ENCODE measurements around the gene SMG6. TPM values are rescaled to one million over a fixed set of nuclear protein-coding genes. Genes with fewer than 3 reads are reported as not detected.
A peak's percentile ranks its signal among the peaks of the same experiment; 100 is the strongest.
"Not testable (repeated sequence)": the region's sequence is repeated elsewhere in the genome, so short reads cannot be mapped to it uniquely, and the experiment has no call there.

SMG6 gene
- total RNA-seq, 8 experiments from 2014 or later = 18.5 to 54.9 (median 30.6) TPM

DNA sequence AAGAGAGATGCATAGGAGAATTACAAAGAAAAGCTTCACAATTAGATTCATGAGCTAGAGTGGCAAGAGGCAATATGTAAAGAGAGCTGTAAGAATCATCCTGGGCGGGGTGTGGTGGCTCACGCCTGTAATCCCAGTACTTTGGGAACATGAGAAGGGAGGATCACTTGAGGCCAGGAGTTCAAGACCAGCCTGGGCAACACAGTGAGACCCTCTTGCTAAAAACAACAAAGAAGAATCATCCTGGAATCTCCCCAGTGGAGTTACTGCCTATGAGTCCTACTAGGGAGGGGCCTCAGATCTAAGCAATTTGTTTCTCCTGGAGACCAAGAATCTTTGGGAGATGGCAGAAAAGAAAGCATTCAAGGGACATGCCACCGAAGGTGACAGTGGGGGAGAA lies 129.6 kb downstream of the SMG6 start:
- in situ Hi-C loops (cut with MboI; ENCODE audit: low pct_unique_long_range_greater_than_20kb in 2 of 9, low sequenced_read_pairs in 9 of 9, unreplicated experiment in 9 of 9) = no loop called here
- WGBS, 10 experiments = 0 to 80% (median 43%) methylated on average over 1 to 2 of the region's 3 CpGs; no CpG with 5 or more reads in 2 of the 10 experiments
- H3K4me1 ChIP-seq (replicated peaks in 1 of 2) = peaks cover 54 to 58% of the 10 kb centered on the region in 2 donors

GRCh38 chr17:2172999-2173398 lies 130.6 kb downstream of the SMG6 start:
- Histone ChIP-seq H3K27ac (peak overlapping the region; percentile 83 to 96), H3K4me1 (replicated peaks in 1 of 2) (peaks cover 54 to 58% of the 10 kb centered on the region in 2 donors), H3K4me3 (peak overlapping the region in 2 of 5 donors; percentile 31 to 35)
- ATAC-seq (replicated peaks in 6 of 8) = peak in 5 of 8 experiments; percentile 13 to 32 (median 26)
- WGBS, 10 experiments = 40 to 60% (median 50%) methylated on average over 1 of the region's 1 CpG; no CpG with 5 or more reads in 7 of the 10 experiments
- in situ Hi-C loops (cut with MboI; ENCODE audit: low pct_unique_long_range_greater_than_20kb in 2 of 9, low sequenced_read_pairs in 9 of 9, unreplicated experiment in 9 of 9) = no loop called here

More for the DNA sequence above, 129.6 kb downstream of the SMG6 start:
- Histone ChIP-seq H3K4me3 (no peak overlapping the region), H3K27ac (peak overlapping the region; percentile 70 to 96)
- ATAC-seq (replicated peaks in 6 of 8) = peak in 3 of 8 experiments; percentile 43 to 63 (median 63)

- in situ Hi-C loops (cut with MboI; ENCODE audit: low pct_unique_long_range_greater_than_20kb in 2 of 9, low sequenced_read_pairs in 9 of 9, unreplicated experiment in 9 of 9) = no loop called here
- peak overlapping the region; percentile 83 to 96 for H3K27ac ChIP-seq
- ATAC-seq (replicated peaks in 6 of 8) = peak; percentile 15 to 81 (median 77)
Measured at GRCh38 chr17:2172077-2172851, 131.3 kb downstream of the SMG6 start.

DNA sequence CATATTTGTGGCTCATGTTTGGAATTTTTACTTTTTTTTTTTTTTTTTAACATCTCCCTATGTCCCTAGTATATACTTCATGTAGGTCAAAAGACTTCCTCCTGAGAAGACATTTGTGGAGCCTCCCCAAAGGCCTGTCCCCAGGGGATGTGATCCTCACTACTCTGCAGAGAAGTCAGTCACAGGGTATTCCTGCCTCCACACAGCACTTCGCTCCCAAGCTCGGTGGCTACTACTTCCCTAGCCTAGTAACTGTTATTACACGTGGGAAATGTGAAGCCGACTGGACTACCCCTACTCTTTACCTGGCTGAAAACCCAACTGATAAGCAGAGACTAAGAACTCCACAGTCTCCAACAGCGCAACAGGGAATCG lies 131.9 kb downstream of the SMG6 start:
- peak in 5 of 8 experiments; percentile 5 to 25 (median 19) for ATAC-seq (replicated peaks in 6 of 8)
- 12 to 80% (median 46%) methylated on average over 1 to 6 of the region's 6 CpGs; no CpG with 5 or more reads in 1 of the 10 experiments for WGBS, 10 experiments
- peak overlapping the region; percentile 51 to 96 for H3K27ac ChIP-seq
- H3K4me1 ChIP-seq (replicated peaks in 1 of 2) = peaks cover 48 to 52% of the 10 kb centered on the region in 2 donors
- in situ Hi-C loops (cut with MboI; ENCODE audit: low pct_unique_long_range_greater_than_20kb in 2 of 9, low sequenced_read_pairs in 9 of 9, unreplicated experiment in 9 of 9) = no loop called here
- peak overlapping the region in 3 of 5 donors; percentile 17 to 35 (median 31) for H3K4me3 ChIP-seq

More at GRCh38 chr17:2172077-2172851, 131.3 kb downstream of the SMG6 start:
- H3K4me3 ChIP-seq = peak overlapping the region; percentile 7 to 35 (median 17)
- 0 to 70% (median 6%) methylated on average over 1 to 8 of the region's 16 CpGs for WGBS, 10 experiments
- H3K4me1 ChIP-seq (replicated peaks in 1 of 2) = peaks cover 54% of the 10 kb centered on the region in 2 donors

- 75 to 100% (median 88%) methylated on average over 3 to 6 of the region's 9 CpGs; no CpG with 5 or more reads in 6 of the 10 experiments for WGBS, 10 experiments
- no peak for ATAC-seq (replicated peaks in 6 of 8)
- H3K4me1 ChIP-seq (replicated peaks in 1 of 2) = peaks cover 32 to 36% of the 10 kb centered on the region in 2 donors
- H3K27ac ChIP-seq = no peak overlapping the region
- H3K4me3 ChIP-seq = no peak overlapping the region
- in situ Hi-C loops (cut with MboI; ENCODE audit: low pct_unique_long_range_greater_than_20kb in 2 of 9, low sequenced_read_pairs in 9 of 9, unreplicated experiment in 9 of 9) = no loop called here
Measured at GRCh38 chr17:2170023-2170422, 133.6 kb downstream of the SMG6 start.

GRCh38 chr17:2165723-2166122 lies 137.9 kb downstream of the SMG6 start:
- H3K4me1 ChIP-seq (replicated peaks in 1 of 2); ATAC-seq (replicated peaks in 6 of 8); H3K4me3 ChIP-seq; H3K27ac ChIP-seq; in situ Hi-C loops (cut with MboI; ENCODE audit: low pct_unique_long_range_greater_than_20kb in 2 of 9, low sequenced_read_pairs in 9 of 9, unreplicated experiment in 9 of 9): not testable (repeated sequence)
- 75 to 100% (median 91%) methylated on average over 1 to 12 of the region's 12 CpGs; no CpG with 5 or more reads in 2 of the 10 experiments for WGBS, 10 experiments

- WGBS, 10 experiments = 79 to 100% (median 97%) methylated on average over 2 to 7 of the region's 7 CpGs; no CpG with 5 or more reads in 2 of the 10 experiments
Measured at GRCh38 chr17:2158396-2158780, 145.2 kb downstream of the SMG6 start.

GRCh38 chr17:2157675-2158395 lies 145.8 kb downstream of the SMG6 start:
- 6 to 100% (median 90%) methylated on average over 2 to 3 of the region's 3 CpGs; no CpG with 5 or more reads in 1 of the 10 experiments for WGBS, 10 experiments
- Histone ChIP-seq H3K27ac (no peak overlapping the region), H3K4me1 (replicated peaks in 1 of 2) (peaks cover 2 to 5% of the 10 kb centered on the region in 2 donors), H3K4me3 (no peak overlapping the region)
- in situ Hi-C loops (cut with MboI; ENCODE audit: low pct_unique_long_range_greater_than_20kb in 2 of 9, low sequenced_read_pairs in 9 of 9, unreplicated experiment in 9 of 9) = no loop called here
- ATAC-seq (replicated peaks in 6 of 8) = peak in 3 of 8 experiments; percentile 79 to 88 (median 88)

More at GRCh38 chr17:2158396-2158780, 145.2 kb downstream of the SMG6 start:
- Histone ChIP-seq H3K4me1 (replicated peaks in 1 of 2) (peaks cover 2 to 5% of the 10 kb centered on the region in 2 donors), H3K4me3 (no peak overlapping the region), H3K27ac (no peak overlapping the region)
- in situ Hi-C loops (cut with MboI; ENCODE audit: low pct_unique_long_range_greater_than_20kb in 2 of 9, low sequenced_read_pairs in 9 of 9, unreplicated experiment in 9 of 9) = no loop called here
- ATAC-seq (replicated peaks in 6 of 8) = no peak

- no peak overlapping the region for H3K4me3 ChIP-seq
- ATAC-seq (replicated peaks in 6 of 8) = peak in 2 of 8 experiments; percentile 30 to 33
- H3K27ac ChIP-seq = no peak overlapping the region
- H3K4me1 ChIP-seq (replicated peaks in 1 of 2) = peaks cover 2 to 5% of the 10 kb centered on the region in 2 donors
- WGBS, 10 experiments = 7 to 100% (median 73%) methylated on average over 2 to 4 of the region's 4 CpGs; no CpG with 5 or more reads in 1 of the 10 experiments
- in situ Hi-C loops (cut with MboI; ENCODE audit: low pct_unique_long_range_greater_than_20kb in 2 of 9, low sequenced_read_pairs in 9 of 9, unreplicated experiment in 9 of 9) = no loop called here
Measured at GRCh38 chr17:2157081-2157480, 146.5 kb downstream of the SMG6 start.

DNA sequence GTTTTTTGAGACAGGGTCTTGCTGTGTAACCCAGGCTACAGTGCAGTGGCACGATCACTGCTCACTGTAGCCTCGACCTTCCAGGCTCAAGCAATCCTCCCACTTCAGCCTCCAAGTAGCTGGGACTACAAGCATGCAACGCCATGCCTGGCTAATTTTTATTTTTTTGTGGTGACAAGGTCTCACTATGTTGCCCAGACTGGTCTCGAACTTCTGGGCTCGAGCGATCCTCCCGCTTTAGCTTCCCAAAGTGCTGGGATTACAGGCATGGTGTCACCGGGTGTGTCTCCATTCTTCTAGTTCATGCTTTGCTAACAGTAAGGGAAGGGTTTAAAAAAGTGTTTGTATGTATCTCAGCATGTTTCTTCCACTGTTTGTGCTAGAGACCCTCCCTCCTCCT lies 146.9 kb downstream of the SMG6 start:
- H3K4me3 ChIP-seq = no peak overlapping the region
- H3K4me1 ChIP-seq (replicated peaks in 1 of 2) = peaks cover 2 to 5% of the 10 kb centered on the region in 2 donors
- H3K27ac ChIP-seq = no peak overlapping the region
- in situ Hi-C loops (cut with MboI; ENCODE audit: low pct_unique_long_range_greater_than_20kb in 2 of 9, low sequenced_read_pairs in 9 of 9, unreplicated experiment in 9 of 9) = no loop called here
- peak in 2 of 8 experiments; percentile 10 to 24 for ATAC-seq (replicated peaks in 6 of 8)
- WGBS, 10 experiments = 50 to 100% (median 96%) methylated on average over 1 to 8 of the region's 8 CpGs; no CpG with 5 or more reads in 3 of the 10 experiments

DNA sequence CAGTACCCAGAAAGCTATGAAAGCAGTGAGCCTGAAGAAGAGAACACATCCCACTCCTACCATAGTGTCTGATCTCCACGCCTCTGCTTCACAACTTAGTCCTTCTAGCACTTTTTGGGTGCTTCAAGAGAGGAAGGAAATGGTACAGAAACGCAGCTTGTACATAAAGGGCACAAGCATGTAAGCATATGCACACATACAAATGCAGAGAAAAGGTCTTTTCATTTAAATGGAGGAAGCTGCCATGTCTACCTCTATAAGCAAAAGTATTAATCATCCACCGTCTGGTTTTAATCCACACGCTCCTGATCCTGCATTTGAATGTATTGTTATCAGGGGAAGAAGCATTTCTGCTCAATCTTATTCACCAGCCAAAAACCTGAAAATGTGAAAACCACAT lies 148.0 kb downstream of the SMG6 start:
- H3K27ac ChIP-seq = no peak overlapping the region
- peaks cover 2 to 5% of the 10 kb centered on the region in 2 donors for H3K4me1 ChIP-seq (replicated peaks in 1 of 2)
- H3K4me3 ChIP-seq = no peak overlapping the region
- in situ Hi-C loops (cut with MboI; ENCODE audit: low pct_unique_long_range_greater_than_20kb in 2 of 9, low sequenced_read_pairs in 9 of 9, unreplicated experiment in 9 of 9) = no loop called here
- no peak for ATAC-seq (replicated peaks in 6 of 8)
- 0 to 100% (median 64%) methylated on average over 1 to 4 of the region's 4 CpGs for WGBS, 10 experiments

DNA sequence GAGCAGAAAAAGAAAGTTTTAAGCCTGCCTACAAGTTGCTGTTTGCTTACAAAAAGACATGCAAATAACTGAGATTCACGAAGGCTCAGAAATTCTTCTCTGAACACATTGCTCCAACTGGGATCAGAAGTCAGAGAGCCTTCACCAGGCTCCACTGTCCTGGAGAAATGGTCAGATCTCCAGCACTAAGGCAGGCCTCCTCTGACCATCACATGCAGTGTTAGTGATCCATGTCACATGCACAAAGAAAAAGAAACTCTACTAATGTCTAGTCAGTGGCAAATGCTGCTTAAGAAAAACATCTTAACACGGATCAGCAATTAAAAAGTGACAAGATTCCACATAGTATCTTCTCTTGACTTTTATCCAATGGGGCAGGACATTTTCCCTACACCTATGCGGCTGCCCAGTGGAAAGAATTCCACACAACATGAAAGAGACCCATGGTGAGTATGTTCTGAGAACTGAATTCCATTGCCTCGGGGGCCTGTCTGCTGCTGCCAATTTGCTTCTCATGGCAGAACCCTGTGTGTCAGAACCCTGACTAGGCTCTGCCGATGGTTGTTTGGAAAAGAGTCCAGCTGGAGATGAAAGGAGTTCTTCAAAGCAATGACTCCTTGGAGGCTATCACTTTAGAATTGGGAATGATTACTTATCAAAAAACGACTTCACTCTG lies 152.1 kb downstream of the SMG6 start:
- ATAC-seq (replicated peaks in 6 of 8) = peak in 2 of 8 experiments; percentile 70 to 85
- peaks cover 2 to 5% of the 10 kb centered on the region in 2 donors for H3K4me1 ChIP-seq (replicated peaks in 1 of 2)
- WGBS, 10 experiments = 42 to 100% (median 89%) methylated on average over 1 to 6 of the region's 6 CpGs; no CpG with 5 or more reads in 2 of the 10 experiments
- H3K27ac ChIP-seq = no peak overlapping the region
- in situ Hi-C loops (cut with MboI; ENCODE audit: low pct_unique_long_range_greater_than_20kb in 2 of 9, low sequenced_read_pairs in 9 of 9, unreplicated experiment in 9 of 9) = no loop called here
- H3K4me3 ChIP-seq = no peak overlapping the region

Data from motor neuron (in vitro differentiated cells).